CD4-positive, alpha-beta T cell (primary cell): ENCODE measurements around the gene FCRL5. TPM values are rescaled to one million over a fixed set of nuclear protein-coding genes. Genes with fewer than 3 reads are reported as not detected.
A peak's percentile ranks its signal among the peaks of the same experiment; 100 is the strongest.

Experiments used
- ATAC-seq: fragments of 200-7000 bp; cut with Tn5 transposase; one replicate; pipeline ENCODE4 v1.10.0; 2022; ENCODE audit warnings: mild to moderate bottlenecking; ENCODE audit not compliant: poor library complexity
- CTCF ChIA-PET: fragments of 350-600 bp; sonication (Branson Sonifier 250); formaldehyde crosslinking; loops from one replicate; lab custom pipeline; 2021; ENCODE audit warnings: antibody characterized with exemption, inconsistent platforms; lab: Charles Lee
- POLR2A ChIA-PET: fragments of 350-600 bp; sonication (Branson Sonifier 250); formaldehyde crosslinking; loops from one replicate; lab custom pipeline; 2021; ENCODE audit warnings: antibody characterized with exemption, inconsistent platforms; lab: Charles Lee
- DNase-seq, 14 experiments: peaks; one replicate each; pipeline ENCODE4 v3.0.0-alpha.2; 2013 to 2020; ENCODE audit warnings: mixed read lengths in 2 of 14
- H3K27ac ChIP-seq, 2 donors: one replicate each; pipeline versions ENCODE4 v1.5.1 to v1.7.0; 2013; ENCODE audit warnings: low read length in 2 of 2, low read depth in 1 of 2, mild to moderate bottlenecking in 1 of 2
- H3K27me3 ChIP-seq, 2 experiments: 1 replicate in 1 of 2; 2 replicates in 1 of 2; pipeline versions ENCODE4 v1.6.1 to v1.7.0; 2013; ENCODE audit warnings: low read length in 2 of 2, control low read depth in 1 of 2, mild to moderate bottlenecking in 1 of 2, moderate library complexity in 1 of 2; ENCODE audit not compliant: insufficient read depth in 2 of 2, control insufficient read depth in 1 of 2
- H3K36me3 ChIP-seq: one replicate; pipeline ENCODE4 v1.6.1; 2013; ENCODE audit warnings: low read length, control low read depth; ENCODE audit not compliant: insufficient read depth
- H3K4me1 ChIP-seq: one replicate; pipeline ENCODE4 v1.6.1; 2013; ENCODE audit warnings: low read length, control low read depth; ENCODE audit not compliant: insufficient read depth
- H3K4me3 ChIP-seq: one replicate; pipeline ENCODE4 v1.5.1; 2013; ENCODE audit warnings: mild to moderate bottlenecking, low read length, moderate library complexity
- H3K9me3 ChIP-seq, 2 experiments: 1 replicate in 1 of 2; 2 replicates in 1 of 2; pipeline versions ENCODE4 v1.6.1 to v1.7.0; 2013; ENCODE audit warnings: low read length in 2 of 2, mild to moderate bottlenecking in 2 of 2, control low read depth in 1 of 2, moderate library complexity in 1 of 2; ENCODE audit not compliant: control insufficient read depth in 1 of 2, insufficient read depth in 1 of 2
- H3K27ac Mint-ChIP-seq: one replicate; pipeline ENCODE4 v1.8.0; 2020; ENCODE audit warnings: mixed read lengths
- H3K27me3 Mint-ChIP-seq: one replicate; pipeline ENCODE4 v1.8.0; 2021; ENCODE audit warnings: mixed read lengths
- H3K36me3 Mint-ChIP-seq: one replicate; pipeline ENCODE4 v1.8.0; 2021; ENCODE audit warnings: low read depth, mixed read lengths
- H3K4me1 Mint-ChIP-seq: one replicate; pipeline ENCODE4 v1.8.0; 2021; ENCODE audit warnings: low read depth, mixed read lengths
- H3K4me3 Mint-ChIP-seq: one replicate; pipeline ENCODE4 v1.8.0; 2020; ENCODE audit warnings: mild to moderate bottlenecking, mixed read lengths
- H3K9me3 Mint-ChIP-seq: one replicate; pipeline ENCODE4 v1.8.0; 2020; ENCODE audit warnings: mixed read lengths
- intact Hi-C, 2 experiments: fragments of 100-400 bp; cut with DNase I in 1 of 2; cut with micrococcal nuclease in 1 of 2; formaldehyde crosslinking; loops; one replicate each; pipeline versions ENCODE4 v1.15.1 to v1.9.0; 2023 to 2025; cut with DNase I, micrococcal nuclease
- total RNA-seq, 174 experiments: library from RNA in 2 of 174; stranded (reverse) in 2 of 174; gene quantifications; one replicate each; pipeline ENCODE4 v1.2.3 and lab custom pipeline; 2021 to 2026
- TF ChIP-seq, protein P1 (sequence below): fragments of 200-600 bp; IDR thresholded peaks from one replicate; pipeline ENCODE4 v1.8.0; 2022; ENCODE audit warnings: antibody characterized with exemption, mild to moderate bottlenecking

Gene FCRL5
- total RNA-seq, 2 experiments from 2014 or later, result not detected

- ATAC-seq (no peak), DNase-seq (no peak)
- no peaks in the 10 kb centered on the region for H3K36me3 ChIP-seq
- intact Hi-C loops, result loop anchor here (5.0 to 10.0 kb wide), 2 partner anchors 126 to 303 kb away; no protein-coding TSS in a partner anchor
- no peaks in the 10 kb centered on the region for H3K9me3 ChIP-seq
- no peak overlapping the region for H3K27ac ChIP-seq
- TF ChIP-seq, protein P1, sequence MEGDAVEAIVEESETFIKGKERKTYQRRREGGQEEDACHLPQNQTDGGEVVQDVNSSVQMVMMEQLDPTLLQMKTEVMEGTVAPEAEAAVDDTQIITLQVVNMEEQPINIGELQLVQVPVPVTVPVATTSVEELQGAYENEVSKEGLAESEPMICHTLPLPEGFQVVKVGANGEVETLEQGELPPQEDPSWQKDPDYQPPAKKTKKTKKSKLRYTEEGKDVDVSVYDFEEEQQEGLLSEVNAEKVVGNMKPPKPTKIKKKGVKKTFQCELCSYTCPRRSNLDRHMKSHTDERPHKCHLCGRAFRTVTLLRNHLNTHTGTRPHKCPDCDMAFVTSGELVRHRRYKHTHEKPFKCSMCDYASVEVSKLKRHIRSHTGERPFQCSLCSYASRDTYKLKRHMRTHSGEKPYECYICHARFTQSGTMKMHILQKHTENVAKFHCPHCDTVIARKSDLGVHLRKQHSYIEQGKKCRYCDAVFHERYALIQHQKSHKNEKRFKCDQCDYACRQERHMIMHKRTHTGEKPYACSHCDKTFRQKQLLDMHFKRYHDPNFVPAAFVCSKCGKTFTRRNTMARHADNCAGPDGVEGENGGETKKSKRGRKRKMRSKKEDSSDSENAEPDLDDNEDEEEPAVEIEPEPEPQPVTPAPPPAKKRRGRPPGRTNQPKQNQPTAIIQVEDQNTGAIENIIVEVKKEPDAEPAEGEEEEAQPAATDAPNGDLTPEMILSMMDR, result no peak
- peaks cover 0 to 4% of the 10 kb centered on the region in 2 experiments for H3K27me3 ChIP-seq
- no peak overlapping the region for H3K4me3 Mint-ChIP-seq
- POLR2A ChIA-PET, result no interaction called here
- peaks cover 24% of the 10 kb centered on the region for H3K27me3 Mint-ChIP-seq
- CTCF ChIA-PET, result no interaction called here
- H3K4me1 Mint-ChIP-seq, result no peaks in the 10 kb centered on the region
- no peak overlapping the region for H3K27ac Mint-ChIP-seq
- no peaks in the 10 kb centered on the region for H3K36me3 Mint-ChIP-seq
- no peaks in the 10 kb centered on the region for H3K4me1 ChIP-seq
- H3K9me3 Mint-ChIP-seq, result no peaks in the 10 kb centered on the region
- H3K4me3 ChIP-seq, result no peak overlapping the region
Measured at GRCh38 chr1:157497987-157498735, 54.2 kb downstream of the FCRL5 start.

DNA sequence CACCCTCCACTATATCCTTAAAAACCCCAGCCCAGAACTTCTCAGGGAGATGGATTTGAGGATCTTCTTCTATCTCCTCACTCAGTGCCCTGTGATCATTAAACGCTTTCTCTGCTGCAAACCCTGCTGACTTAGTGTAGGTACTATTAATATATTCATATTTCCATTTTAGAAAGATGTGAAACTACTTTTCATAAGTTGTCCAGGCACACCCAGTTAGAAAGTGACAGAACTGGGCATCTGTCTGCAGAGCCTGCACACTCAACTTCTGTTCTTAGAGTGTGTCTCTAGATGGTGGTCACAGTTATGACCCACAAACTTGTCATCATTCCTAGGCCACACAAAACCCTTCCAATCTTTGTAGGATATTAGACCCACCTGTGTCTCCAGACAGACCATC, 55.0 kb downstream of the FCRL5 start:
- no peaks in the 10 kb centered on the region for H3K36me3 ChIP-seq
- peaks cover 31% of the 10 kb centered on the region for H3K27me3 Mint-ChIP-seq

GRCh38 chr1:157496121-157496526, 56.2 kb downstream of the FCRL5 start:
- intact Hi-C loops, result loop anchor here (5.0 to 10.0 kb wide), 2 partner anchors 124 to 301 kb away; no protein-coding TSS in a partner anchor
- POLR2A ChIA-PET, result no interaction called here
- CTCF ChIA-PET, result interaction anchor here (1.6 kb wide), 1 partner anchor 9 kb away, joined by 4 read pairs; no protein-coding TSS in a partner anchor

More for the DNA sequence above, 55.0 kb downstream of the FCRL5 start:
- Mint-ChIP-seq H3K9me3 (no peaks in the 10 kb centered on the region), H3K4me1 (no peaks in the 10 kb centered on the region), H3K36me3 (no peaks in the 10 kb centered on the region), H3K4me3 (no peak overlapping the region), H3K27ac (no peak overlapping the region)
- no peak overlapping the region for H3K4me3 ChIP-seq
- no peak for ATAC-seq
- no peaks in the 10 kb centered on the region for H3K4me1 ChIP-seq
- ChIA-PET CTCF (no interaction called here), POLR2A (no interaction called here)
- intact Hi-C loops, result loop anchor here (5.0 to 10.0 kb wide), 2 partner anchors 125 to 302 kb away; no protein-coding TSS in a partner anchor
- no peak overlapping the region for H3K27ac ChIP-seq
- no peak for DNase-seq
- TF ChIP-seq, protein P1, result no peak
- no peaks in the 10 kb centered on the region for H3K9me3 ChIP-seq
- H3K27me3 ChIP-seq, result peaks cover 0 to 4% of the 10 kb centered on the region in 2 experiments

More at GRCh38 chr1:157496121-157496526, 56.2 kb downstream of the FCRL5 start:
- H3K27me3 ChIP-seq, result peaks cover 4 to 7% of the 10 kb centered on the region in 2 experiments
- Mint-ChIP-seq H3K27me3 (peaks cover 33% of the 10 kb centered on the region), H3K27ac (no peak overlapping the region), H3K4me3 (no peak overlapping the region), H3K9me3 (no peaks in the 10 kb centered on the region), H3K36me3 (no peaks in the 10 kb centered on the region), H3K4me1 (no peaks in the 10 kb centered on the region)
- no peaks in the 10 kb centered on the region for H3K36me3 ChIP-seq
- TF ChIP-seq, protein P1, result peak; percentile 87
- peak; percentile 49 for ATAC-seq
- H3K4me1 ChIP-seq, result no peaks in the 10 kb centered on the region
- H3K27ac ChIP-seq, result no peak overlapping the region
- no peaks in the 10 kb centered on the region for H3K9me3 ChIP-seq
- H3K4me3 ChIP-seq, result no peak overlapping the region
- peak in 8 of 14 experiments; percentile 6 to 61 (median 28) for DNase-seq
